ENCODE data around the gene KREMEN2. TPM values are rescaled to one million over a fixed set of nuclear protein-coding genes. Genes with fewer than 3 reads are reported as not detected.

The KREMEN2 gene
- total RNA-seq, 4 donors from 2014 or later, result not detected

GRCh38 chr16:2975161-2975795 is 11.2 kb downstream of the KREMEN2 start:
- TF ChIP-seq POLR2A (IDR thresholded peaks at IDR 0.05) (no peak), CTCF (IDR thresholded peaks at IDR 0.05 in 4 of 5, conservative IDR thresholded peaks at IDR 0.05 in 1 of 5) (no peak)
- no peak overlapping the region for H3K4me3 ChIP-seq
- intact Hi-C loops (cut with DNase I; ENCODE audit: low total_unique reads) (no loop called here), in situ Hi-C loops (cut with MboI; ENCODE audit: low sequenced_read_pairs in 4 of 4) (no loop called here)
- no peaks in the 10 kb centered on the region for H3K9me3 ChIP-seq
- DNase-seq (no peak), ATAC-seq (no peak)
- no peaks in the 10 kb centered on the region for H3K36me3 ChIP-seq
- H3K27ac ChIP-seq, result no peak overlapping the region
- H3K27me3 ChIP-seq, result peaks cover 0 to 6% (median 3%) of the 10 kb centered on the region in 3 donors
- H3K4me1 ChIP-seq, result peaks cover 2 to 12% of the 10 kb centered on the region in 2 donors

GRCh38 chr16:2976201-2976600 is 12.1 kb downstream of the KREMEN2 start:
- Histone ChIP-seq H3K27ac (no peak overlapping the region), H3K4me1 (peaks cover 5% of the 10 kb centered on the region in 2 donors), H3K36me3 (no peaks in the 10 kb centered on the region), H3K27me3 (peaks cover 0 to 6% (median 3%) of the 10 kb centered on the region in 3 donors), H3K9me3 (no peaks in the 10 kb centered on the region), H3K4me3 (no peak overlapping the region)
- intact Hi-C loops (cut with DNase I; ENCODE audit: low total_unique reads), result no loop called here
- no peak for TF ChIP-seq POLR2A (IDR thresholded peaks at IDR 0.05)
- no peak for TF ChIP-seq CTCF (IDR thresholded peaks at IDR 0.05 in 4 of 5, conservative IDR thresholded peaks at IDR 0.05 in 1 of 5)
- in situ Hi-C loops (cut with MboI; ENCODE audit: low sequenced_read_pairs in 4 of 4), result no loop called here
- ATAC-seq (no peak), DNase-seq (no peak)

DNA sequence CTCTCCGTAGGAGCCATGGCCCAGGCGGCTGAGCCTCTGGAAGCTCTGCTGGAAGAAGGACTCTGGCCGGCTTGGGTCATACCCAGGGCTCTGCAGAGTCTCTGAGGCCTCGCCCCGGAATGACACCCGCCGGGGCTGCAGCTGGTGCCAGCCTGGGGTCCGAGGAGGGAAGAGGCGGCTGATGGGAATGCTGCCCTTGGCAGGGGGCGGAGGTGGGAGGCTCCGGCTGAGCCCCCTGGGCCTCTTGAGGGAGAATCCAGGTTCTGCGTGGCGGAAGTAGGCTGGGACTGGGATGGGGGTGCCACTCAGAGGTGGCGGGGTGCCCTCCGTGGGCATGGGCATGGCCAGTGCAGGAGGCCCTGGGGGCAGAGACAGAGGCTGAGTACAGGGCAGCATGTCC is 12.6 kb downstream of the KREMEN2 start:
- Histone ChIP-seq H3K27ac (no peak overlapping the region), H3K9me3 (no peaks in the 10 kb centered on the region), H3K36me3 (no peaks in the 10 kb centered on the region), H3K27me3 (peaks cover 0 to 6% (median 3%) of the 10 kb centered on the region in 3 donors), H3K4me3 (no peak overlapping the region), H3K4me1 (peaks cover 5% of the 10 kb centered on the region in 2 donors)
- DNase-seq (no peak), ATAC-seq (no peak)
- TF ChIP-seq CTCF (IDR thresholded peaks at IDR 0.05 in 4 of 5, conservative IDR thresholded peaks at IDR 0.05 in 1 of 5) (no peak), POLR2A (IDR thresholded peaks at IDR 0.05) (no peak)
- in situ Hi-C loops (cut with MboI; ENCODE audit: low sequenced_read_pairs in 4 of 4) (no loop called here), intact Hi-C loops (cut with DNase I; ENCODE audit: low total_unique reads) (no loop called here)

DNA sequence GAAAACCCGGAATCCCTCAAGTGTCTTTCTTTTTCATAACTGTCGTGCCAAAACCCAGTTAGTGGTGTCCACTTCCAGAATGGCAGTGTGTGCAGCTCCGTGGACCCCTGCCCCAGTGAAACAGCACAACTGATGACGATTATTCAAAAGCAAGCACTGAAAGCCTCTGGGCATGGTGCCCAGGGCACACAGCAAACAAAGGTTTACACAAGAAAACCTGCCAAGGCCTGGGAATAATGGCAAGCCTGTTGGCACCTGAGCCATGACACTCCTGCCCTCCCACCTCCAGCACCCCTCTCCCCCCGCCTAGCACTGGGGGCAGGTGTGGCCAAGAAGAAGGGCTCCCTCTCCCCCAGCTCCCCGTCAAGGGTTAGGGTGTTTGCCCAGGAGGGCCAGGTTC is 13.4 kb downstream of the KREMEN2 start:
- peaks cover 0 to 6% (median 3%) of the 10 kb centered on the region in 3 donors for H3K27me3 ChIP-seq
- no peak for ATAC-seq
- no peak overlapping the region for H3K27ac ChIP-seq
- in situ Hi-C loops (cut with MboI; ENCODE audit: low sequenced_read_pairs in 4 of 4), result no loop called here
- TF ChIP-seq CTCF (IDR thresholded peaks at IDR 0.05 in 4 of 5, conservative IDR thresholded peaks at IDR 0.05 in 1 of 5), result no peak
- no peak for TF ChIP-seq POLR2A (IDR thresholded peaks at IDR 0.05)
- intact Hi-C loops (cut with DNase I; ENCODE audit: low total_unique reads), result no loop called here
- H3K36me3 ChIP-seq, result no peaks in the 10 kb centered on the region
- H3K9me3 ChIP-seq, result no peaks in the 10 kb centered on the region
- H3K4me3 ChIP-seq, result no peak overlapping the region
- DNase-seq, result no peak
- peaks cover 5% of the 10 kb centered on the region in 2 donors for H3K4me1 ChIP-seq
